Measurements from ENCODE around the gene PRRG2. TPM values are rescaled to one million over a fixed set of nuclear protein-coding genes. Genes with fewer than 3 reads are reported as not detected.

The PRRG2 gene
- total and polyA plus RNA-seq, 10 of the 15 experiments (the other 5 are each of a cell fraction or from before 2014, with no cell fraction given) = 0.09 to 2.1 (median 0.86) TPM

DNA sequence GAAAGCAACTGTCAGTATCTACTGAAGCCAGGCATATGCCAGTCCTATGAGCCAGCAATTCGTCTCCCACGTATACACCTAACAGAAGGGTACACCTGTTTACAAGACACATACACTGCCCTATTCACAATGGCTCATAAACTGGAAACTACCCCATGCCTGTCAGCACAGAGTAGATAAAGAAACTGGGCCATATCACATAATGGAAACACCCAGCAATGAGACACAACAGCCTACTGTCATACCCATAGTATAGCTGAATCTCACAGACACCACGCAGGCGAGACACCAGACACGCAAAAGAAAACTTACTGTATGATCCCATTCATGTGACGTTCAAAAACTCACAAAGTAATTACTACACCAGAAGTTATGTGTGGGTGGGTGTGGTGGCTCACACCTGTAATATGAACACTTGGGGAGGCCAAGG lies 16.5 kb upstream of the PRRG2 start:
- peaks cover 7% of the 10 kb centered on the region for H3K4me1 ChIP-seq (ENCODE audit: control insufficient read depth, insufficient read depth, low read length)

More for the DNA sequence above, 16.5 kb upstream of the PRRG2 start:
- Histone ChIP-seq H3K9ac (ENCODE audit: control insufficient read depth, insufficient read depth, low read length) (no peak overlapping the region), H3K4me2 (ENCODE audit: control insufficient read depth, insufficient read depth) (no peak overlapping the region), H3K27ac (ENCODE audit: control insufficient read depth, insufficient read depth) (no peak overlapping the region), H3K9me3 (replicated peaks; ENCODE audit: control insufficient read depth, insufficient read depth, low read length) (no peaks in the 10 kb centered on the region), H3K4me3 (no peak overlapping the region), H2AFZ (ENCODE audit: control insufficient read depth, low read depth, low read length) (no peak overlapping the region), H3K27me3 (replicated peaks in 1 of 2; ENCODE audit: control insufficient read depth in 2 of 2, insufficient read depth in 2 of 2, low read length in 1 of 2) (no peaks in the 10 kb centered on the region), H3K36me3 (ENCODE audit: control insufficient read depth in 2 of 2, insufficient read depth in 2 of 2, low read length in 1 of 2) (peaks cover 2 to 4% of the 10 kb centered on the region in 2 experiments; a peak in 3 of 4 replicates), H3K79me2 (ENCODE audit: control insufficient read depth, insufficient read depth, low read length) (peaks cover 6% of the 10 kb centered on the region), H4K20me1 (ENCODE audit: control insufficient read depth, insufficient read depth) (no peaks in the 10 kb centered on the region)
- ATAC-seq (no peak), DNase-seq (ENCODE audit: low read depth, low spot score) (no peak), FAIRE-seq (no peak)
- SMC1A ChIA-PET (ENCODE audit: uncharacterized antibody, unreplicated experiment) = no interaction called here
- POLR2A ChIA-PET = no interaction called here
- WGBS (ENCODE audit: insufficient coverage, insufficient replicate concordance, low lambda C conversion rate, missing lambda C conversion rate) = 98% methylated on average over 6 of the region's 6 CpGs
- TF ChIP-seq SREBF2 (IDR thresholded peaks at IDR 0.05; ENCODE audit: low read length) (no peak), BMI1 (IDR thresholded peaks at IDR 0.05; ENCODE audit: borderline replicate concordance) (no peak), KDM1A (IDR thresholded peaks at IDR 0.05; ENCODE audit: borderline replicate concordance) (no peak)
- TF ChIP-seq, protein P1, sequence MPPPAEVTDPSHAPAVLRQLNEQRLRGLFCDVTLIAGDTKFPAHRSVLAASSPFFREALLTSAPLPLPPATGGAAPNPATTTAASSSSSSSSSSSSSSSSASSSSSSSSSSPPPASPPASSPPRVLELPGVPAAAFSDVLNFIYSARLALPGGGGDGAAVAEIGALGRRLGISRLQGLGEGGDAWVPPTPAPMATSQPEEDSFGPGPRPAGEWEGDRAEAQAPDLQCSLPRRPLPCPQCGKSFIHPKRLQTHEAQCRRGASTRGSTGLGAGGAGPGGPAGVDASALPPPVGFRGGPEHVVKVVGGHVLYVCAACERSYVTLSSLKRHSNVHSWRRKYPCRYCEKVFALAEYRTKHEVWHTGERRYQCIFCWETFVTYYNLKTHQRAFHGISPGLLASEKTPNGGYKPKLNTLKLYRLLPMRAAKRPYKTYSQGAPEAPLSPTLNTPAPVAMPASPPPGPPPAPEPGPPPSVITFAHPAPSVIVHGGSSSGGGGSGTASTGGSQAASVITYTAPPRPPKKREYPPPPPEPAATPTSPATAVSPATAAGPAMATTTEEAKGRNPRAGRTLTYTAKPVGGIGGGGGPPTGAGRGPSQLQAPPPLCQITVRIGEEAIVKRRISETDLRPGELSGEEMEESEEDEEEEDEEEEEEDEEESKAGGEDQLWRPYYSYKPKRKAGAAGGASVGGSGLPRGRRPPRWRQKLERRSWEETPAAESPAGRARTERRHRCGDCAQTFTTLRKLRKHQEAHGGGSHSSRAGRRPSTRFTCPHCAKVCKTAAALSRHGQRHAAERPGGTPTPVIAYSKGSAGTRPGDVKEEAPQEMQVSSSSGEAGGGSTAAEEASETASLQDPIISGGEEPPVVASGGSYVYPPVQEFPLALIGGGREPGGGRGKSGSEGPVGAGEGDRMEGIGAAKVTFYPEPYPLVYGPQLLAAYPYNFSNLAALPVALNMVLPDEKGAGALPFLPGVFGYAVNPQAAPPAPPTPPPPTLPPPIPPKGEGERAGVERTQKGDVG (CRISPR knock-in tag; IDR thresholded peaks at IDR 0.05) = no peak
- TF ChIP-seq, protein P2, sequence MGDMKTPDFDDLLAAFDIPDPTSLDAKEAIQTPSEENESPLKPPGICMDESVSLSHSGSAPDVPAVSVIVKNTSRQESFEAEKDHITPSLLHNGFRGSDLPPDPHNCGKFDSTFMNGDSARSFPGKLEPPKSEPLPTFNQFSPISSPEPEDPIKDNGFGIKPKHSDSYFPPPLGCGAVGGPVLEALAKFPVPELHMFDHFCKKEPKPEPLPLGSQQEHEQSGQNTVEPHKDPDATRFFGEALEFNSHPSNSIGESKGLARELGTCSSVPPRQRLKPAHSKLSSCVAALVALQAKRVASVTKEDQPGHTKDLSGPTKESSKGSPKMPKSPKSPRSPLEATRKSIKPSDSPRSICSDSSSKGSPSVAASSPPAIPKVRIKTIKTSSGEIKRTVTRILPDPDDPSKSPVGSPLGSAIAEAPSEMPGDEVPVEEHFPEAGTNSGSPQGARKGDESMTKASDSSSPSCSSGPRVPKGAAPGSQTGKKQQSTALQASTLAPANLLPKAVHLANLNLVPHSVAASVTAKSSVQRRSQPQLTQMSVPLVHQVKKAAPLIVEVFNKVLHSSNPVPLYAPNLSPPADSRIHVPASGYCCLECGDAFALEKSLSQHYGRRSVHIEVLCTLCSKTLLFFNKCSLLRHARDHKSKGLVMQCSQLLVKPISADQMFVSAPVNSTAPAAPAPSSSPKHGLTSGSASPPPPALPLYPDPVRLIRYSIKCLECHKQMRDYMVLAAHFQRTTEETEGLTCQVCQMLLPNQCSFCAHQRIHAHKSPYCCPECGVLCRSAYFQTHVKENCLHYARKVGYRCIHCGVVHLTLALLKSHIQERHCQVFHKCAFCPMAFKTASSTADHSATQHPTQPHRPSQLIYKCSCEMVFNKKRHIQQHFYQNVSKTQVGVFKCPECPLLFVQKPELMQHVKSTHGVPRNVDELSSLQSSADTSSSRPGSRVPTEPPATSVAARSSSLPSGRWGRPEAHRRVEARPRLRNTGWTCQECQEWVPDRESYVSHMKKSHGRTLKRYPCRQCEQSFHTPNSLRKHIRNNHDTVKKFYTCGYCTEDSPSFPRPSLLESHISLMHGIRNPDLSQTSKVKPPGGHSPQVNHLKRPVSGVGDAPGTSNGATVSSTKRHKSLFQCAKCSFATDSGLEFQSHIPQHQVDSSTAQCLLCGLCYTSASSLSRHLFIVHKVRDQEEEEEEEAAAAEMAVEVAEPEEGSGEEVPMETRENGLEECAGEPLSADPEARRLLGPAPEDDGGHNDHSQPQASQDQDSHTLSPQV (IDR thresholded peaks at IDR 0.05) = no peak
- BruUV-seq (replicated peaks) = no TSS peak
- RAD21 ChIA-PET (ENCODE audit: unreplicated experiment) = no interaction called here
- intact Hi-C loops (cut with micrococcal nuclease; ENCODE audit: unreplicated experiment) = no loop called here
- CTCF ChIA-PET = interaction anchor here (0.8 to 0.9 kb wide), 2 partner anchors 17 to 18 kb away, joined by 3 read pairs; no protein-coding TSS in a partner anchor
- in situ Hi-C loops (cut with MboI) = no loop called here
